PFSK-1 (cell line): ENCODE results near the gene MKNK1.

Source experiments
- FOXP2 ChIP-seq: optimal IDR thresholded peaks from 2 replicates; pipeline ENCODE3; 2011; ENCODE audit warnings: borderline replicate concordance, control low read depth, inconsistent platforms; ENCODE audit not compliant: insufficient read depth; ENCODE audit errors: extremely low read length, extremely low read depth
- POLR2AphosphoS5 ChIP-seq: IDR thresholded peaks from 2 replicates; pipeline ENCODE4 v1.6.1; 2012; ENCODE audit warnings: low read depth, mild to moderate bottlenecking, control low read depth, low read length, moderate library complexity
- SIN3A ChIP-seq: IDR thresholded peaks from 2 replicates; pipeline ENCODE4 v1.6.1; 2012; ENCODE audit warnings: mild to moderate bottlenecking, low read length, moderate library complexity, borderline replicate concordance; ENCODE audit not compliant: insufficient read depth
- TAF1 ChIP-seq: IDR thresholded peaks from 2 replicates; pipeline ENCODE4 v1.6.1; 2012; ENCODE audit warnings: low read length, control low read depth, borderline replicate concordance; ENCODE audit not compliant: insufficient read depth
- TF ChIP-seq, protein P1 (sequence below), 2 experiments: IDR thresholded peaks; 2 replicates each; pipeline versions ENCODE4 v1.6.1 to v1.8.0; 2011 to 2012; ENCODE audit warnings: low read depth in 2 of 2, low read length in 2 of 2, control low read depth in 1 of 2, inconsistent platforms in 1 of 2, mild to moderate bottlenecking in 1 of 2, moderate library complexity in 1 of 2; ENCODE audit not compliant: insufficient read depth in 1 of 2

The MKNK1 gene

DNA sequence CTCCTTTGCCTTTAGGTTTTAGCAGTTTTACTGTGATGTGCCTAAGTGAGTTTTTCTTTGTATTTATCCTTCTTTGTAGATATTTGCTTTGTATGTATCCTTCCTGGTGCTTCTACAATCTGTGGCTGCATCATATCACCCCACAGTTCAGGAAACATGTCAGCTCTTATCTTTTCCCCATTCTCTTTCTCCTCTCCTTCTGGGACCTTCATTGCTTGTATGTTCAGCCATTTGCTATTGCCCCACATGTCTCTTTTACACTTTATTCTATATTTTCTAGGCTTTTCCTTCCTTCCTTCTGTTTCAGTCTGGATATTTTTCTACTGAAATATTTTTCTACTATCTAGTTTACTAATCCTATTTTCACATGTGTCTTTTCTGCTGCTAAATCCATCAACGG, 67.5 kb downstream of the MKNK1 start:
- TF ChIP-seq POLR2AphosphoS5 (no peak), FOXP2 (no peak), SIN3A (no peak), TAF1 (no peak)
- TF ChIP-seq, protein P1, sequence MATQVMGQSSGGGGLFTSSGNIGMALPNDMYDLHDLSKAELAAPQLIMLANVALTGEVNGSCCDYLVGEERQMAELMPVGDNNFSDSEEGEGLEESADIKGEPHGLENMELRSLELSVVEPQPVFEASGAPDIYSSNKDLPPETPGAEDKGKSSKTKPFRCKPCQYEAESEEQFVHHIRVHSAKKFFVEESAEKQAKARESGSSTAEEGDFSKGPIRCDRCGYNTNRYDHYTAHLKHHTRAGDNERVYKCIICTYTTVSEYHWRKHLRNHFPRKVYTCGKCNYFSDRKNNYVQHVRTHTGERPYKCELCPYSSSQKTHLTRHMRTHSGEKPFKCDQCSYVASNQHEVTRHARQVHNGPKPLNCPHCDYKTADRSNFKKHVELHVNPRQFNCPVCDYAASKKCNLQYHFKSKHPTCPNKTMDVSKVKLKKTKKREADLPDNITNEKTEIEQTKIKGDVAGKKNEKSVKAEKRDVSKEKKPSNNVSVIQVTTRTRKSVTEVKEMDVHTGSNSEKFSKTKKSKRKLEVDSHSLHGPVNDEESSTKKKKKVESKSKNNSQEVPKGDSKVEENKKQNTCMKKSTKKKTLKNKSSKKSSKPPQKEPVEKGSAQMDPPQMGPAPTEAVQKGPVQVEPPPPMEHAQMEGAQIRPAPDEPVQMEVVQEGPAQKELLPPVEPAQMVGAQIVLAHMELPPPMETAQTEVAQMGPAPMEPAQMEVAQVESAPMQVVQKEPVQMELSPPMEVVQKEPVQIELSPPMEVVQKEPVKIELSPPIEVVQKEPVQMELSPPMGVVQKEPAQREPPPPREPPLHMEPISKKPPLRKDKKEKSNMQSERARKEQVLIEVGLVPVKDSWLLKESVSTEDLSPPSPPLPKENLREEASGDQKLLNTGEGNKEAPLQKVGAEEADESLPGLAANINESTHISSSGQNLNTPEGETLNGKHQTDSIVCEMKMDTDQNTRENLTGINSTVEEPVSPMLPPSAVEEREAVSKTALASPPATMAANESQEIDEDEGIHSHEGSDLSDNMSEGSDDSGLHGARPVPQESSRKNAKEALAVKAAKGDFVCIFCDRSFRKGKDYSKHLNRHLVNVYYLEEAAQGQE (IDR thresholded peaks at IDR 0.05; ENCODE audit: insufficient read depth in 1 of 2, low read depth in 2 of 2, low read length in 2 of 2) = no peak

DNA sequence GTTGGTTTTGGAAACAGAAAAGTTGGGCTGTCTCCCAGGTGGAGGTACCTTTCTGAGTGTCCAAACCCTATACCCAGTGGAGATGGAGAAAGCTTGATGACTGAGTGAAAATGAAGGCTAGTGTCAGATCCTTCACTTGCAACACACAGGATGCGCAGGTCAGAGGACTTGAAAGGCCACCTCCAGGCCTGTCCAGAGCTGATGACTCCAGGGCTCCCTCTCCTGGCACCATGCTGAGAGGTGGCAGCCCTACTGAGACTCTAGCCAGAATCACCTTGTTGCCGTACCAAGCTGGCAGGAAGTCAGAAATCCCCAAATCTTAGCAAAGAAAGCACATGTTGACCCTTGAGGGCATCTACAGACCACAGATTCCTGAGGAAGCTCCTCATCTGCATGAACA, 69.0 kb downstream of the MKNK1 start:
- TF ChIP-seq, protein P1 (IDR thresholded peaks at IDR 0.05; ENCODE audit: insufficient read depth in 1 of 2, low read depth in 2 of 2, low read length in 2 of 2) = no peak
- no peak for TF ChIP-seq SIN3A
- no peak for TF ChIP-seq FOXP2
- TF ChIP-seq POLR2AphosphoS5 = no peak
- no peak for TF ChIP-seq TAF1

DNA sequence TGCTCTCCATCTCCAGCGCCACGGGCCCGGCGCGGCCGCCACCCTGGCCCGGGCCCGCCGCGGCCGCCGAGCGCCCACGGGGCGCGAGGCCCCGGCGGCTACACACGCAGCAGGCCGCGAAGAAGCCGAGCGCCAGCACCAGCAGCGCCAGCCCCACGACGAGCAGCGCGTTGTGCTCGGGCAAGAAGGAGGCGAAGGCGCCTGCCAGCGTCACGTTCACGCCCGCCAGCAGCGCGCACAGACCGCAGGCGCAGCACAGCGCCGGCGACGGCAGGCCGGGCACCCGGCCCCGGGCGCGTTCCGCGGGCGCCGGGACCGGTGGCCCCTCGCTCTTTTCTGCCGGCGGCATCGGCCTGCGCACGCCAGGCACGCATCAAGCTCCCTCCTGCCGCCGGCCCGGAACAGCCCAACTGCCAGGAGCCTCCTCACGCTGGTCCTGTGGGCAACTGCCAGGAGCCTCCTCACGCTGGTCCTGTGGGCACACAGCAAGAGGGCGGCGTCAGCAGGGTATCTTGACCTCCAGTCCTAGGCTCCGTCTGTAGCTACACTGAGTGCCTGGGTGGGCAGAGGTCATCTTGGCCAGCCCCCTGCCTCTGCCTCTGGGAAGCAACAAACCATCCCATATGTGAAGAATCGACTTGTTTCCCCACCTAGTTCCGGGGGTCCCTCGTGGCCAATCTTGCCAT, 70.7 kb downstream of the MKNK1 start:
- TF ChIP-seq POLR2AphosphoS5 = no peak
- TF ChIP-seq FOXP2 = no peak
- TF ChIP-seq SIN3A = no peak
- TF ChIP-seq, protein P1 (IDR thresholded peaks at IDR 0.05; ENCODE audit: insufficient read depth in 1 of 2, low read depth in 2 of 2, low read length in 2 of 2) = no peak
- TF ChIP-seq TAF1 = no peak

DNA sequence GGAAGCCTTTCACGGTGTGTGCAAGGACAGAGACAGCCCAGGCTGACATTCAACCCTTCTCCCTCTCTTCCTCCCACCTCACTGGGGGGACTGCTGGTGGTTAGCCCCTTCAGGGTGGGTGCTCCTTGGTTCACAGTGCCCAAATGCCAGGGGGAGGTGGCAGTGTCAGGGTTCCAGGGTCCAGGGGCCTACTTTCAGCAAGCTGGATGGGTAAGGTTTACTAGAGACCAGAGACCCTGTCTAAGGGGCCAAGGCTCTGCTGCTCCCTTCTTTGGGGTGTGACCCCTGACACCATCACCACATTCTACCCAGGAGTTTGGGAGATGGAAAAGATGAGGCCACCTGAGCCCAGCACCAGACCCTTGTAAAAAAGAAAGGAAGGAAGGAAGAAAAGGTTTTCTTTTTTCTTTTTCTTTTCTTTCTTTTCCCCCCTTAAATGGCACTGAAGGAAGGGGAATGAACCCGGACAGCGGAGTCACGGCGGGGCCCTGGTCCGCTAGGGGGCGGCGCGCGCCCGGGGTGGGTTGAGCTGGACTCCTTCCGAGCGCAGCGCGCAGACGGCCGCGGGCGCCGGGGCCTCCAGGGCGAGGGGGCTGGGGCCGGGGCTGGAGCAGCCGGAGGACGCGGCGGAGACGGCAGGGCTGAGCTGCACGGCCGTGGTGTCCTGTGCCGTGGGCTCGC, 71.4 kb downstream of the MKNK1 start:
- TF ChIP-seq, protein P1 (IDR thresholded peaks at IDR 0.05; ENCODE audit: insufficient read depth in 1 of 2, low read depth in 2 of 2, low read length in 2 of 2) = no peak
- no peak for TF ChIP-seq TAF1
- TF ChIP-seq FOXP2 = no peak
- no peak for TF ChIP-seq SIN3A
- no peak for TF ChIP-seq POLR2AphosphoS5

DNA sequence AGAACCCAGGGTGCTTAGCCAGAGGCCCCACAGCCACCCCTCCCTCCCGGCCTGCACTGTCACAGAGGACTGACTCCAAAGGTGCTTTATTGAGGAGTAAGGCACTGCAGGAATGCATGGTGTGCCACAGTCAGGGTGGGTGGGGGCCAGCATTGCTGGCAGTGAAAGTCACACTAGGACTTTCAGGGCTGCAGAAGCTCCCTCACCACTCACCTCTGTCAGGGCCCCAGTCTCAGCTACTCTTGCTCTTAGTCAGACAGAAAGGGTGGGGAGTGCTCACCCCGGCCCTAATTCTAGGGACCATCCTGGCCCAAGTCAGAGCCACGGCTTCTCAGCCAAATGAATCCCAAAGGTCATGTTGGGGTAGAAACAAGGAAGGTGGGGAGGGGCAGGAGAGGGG, 72.0 kb downstream of the MKNK1 start:
- TF ChIP-seq, protein P1 (IDR thresholded peaks at IDR 0.05; ENCODE audit: insufficient read depth in 1 of 2, low read depth in 2 of 2, low read length in 2 of 2) = no peak
- TF ChIP-seq FOXP2 (no peak), SIN3A (no peak), POLR2AphosphoS5 (no peak), TAF1 (no peak)
